Measurements from ENCODE around the gene TBPL1. TPM values are rescaled to one million over a fixed set of nuclear protein-coding genes. Genes with fewer than 3 reads are reported as not detected.

TBPL1 gene
- polyA plus RNA-seq, 1 donor (not counting 4 experiments of a cell fraction or from before 2014, with no cell fraction given), result 39.1 TPM

DNA sequence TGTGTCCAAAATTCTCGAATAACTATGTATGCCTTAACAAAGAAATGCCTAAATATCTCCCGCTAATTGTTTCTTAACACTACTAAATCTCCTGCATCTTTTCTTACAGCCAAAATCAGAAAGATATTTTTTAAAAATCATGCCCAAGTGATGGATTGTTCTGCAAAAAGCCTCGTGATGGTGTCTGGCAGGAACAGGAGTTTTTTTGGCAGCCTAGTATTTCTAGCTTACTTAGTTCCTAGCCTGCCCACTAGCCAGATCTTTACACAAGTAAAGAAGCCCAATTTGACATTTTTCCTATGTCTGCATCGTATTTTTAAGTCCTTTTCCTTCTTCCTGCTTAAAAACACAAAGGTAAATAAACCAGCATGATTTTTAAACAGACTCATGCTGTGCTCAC lies 67.9 kb downstream of the TBPL1 start:
- no peak overlapping the region for H3K9ac ChIP-seq (ENCODE audit: control insufficient read depth, extremely low read depth, insufficient read depth, low read length)
- H2AFZ ChIP-seq (ENCODE audit: control insufficient read depth, low read length), result no peak overlapping the region
- no peaks in the 10 kb centered on the region for H3K79me2 ChIP-seq (ENCODE audit: control insufficient read depth, insufficient read depth, low read length)
- H3K9me1 ChIP-seq (ENCODE audit: control insufficient read depth, extremely low read depth, insufficient read depth, low read length), result no peaks in the 10 kb centered on the region
- H3K36me3 ChIP-seq (ENCODE audit: control insufficient read depth in 2 of 2, extremely low read depth in 1 of 2, insufficient read depth in 2 of 2, low read length in 2 of 2), result no peaks in the 10 kb centered on the region
- FAIRE-seq (no peak), DNase-seq (ENCODE audit: low read depth, low spot score) (no peak)
- no peaks in the 10 kb centered on the region for H3K4me1 ChIP-seq (ENCODE audit: control insufficient read depth, extremely low read depth, insufficient read depth, low read length)
- H3K27me3 ChIP-seq (ENCODE audit: control insufficient read depth, extremely low read depth, insufficient read depth, low read length), result no peaks in the 10 kb centered on the region
- H3K4me3 ChIP-seq (ENCODE audit: control insufficient read depth in 2 of 3, extremely low read depth in 1 of 3, insufficient read depth in 2 of 3, low read depth in 1 of 3, low read length in 3 of 3), result no peak overlapping the region
- dilution Hi-C loops (cut with MboI; ENCODE audit: extremely low pct_ligation_motif_present, low sequenced_read_pairs), result no loop called here
- no peak overlapping the region for H3K4me2 ChIP-seq (ENCODE audit: control insufficient read depth, extremely low read depth, insufficient read depth, low read depth, low read length)
- TF ChIP-seq EZH2 (IDR thresholded peaks at IDR 0.05; ENCODE audit: low read length), result no peak
- TF ChIP-seq, protein P1, sequence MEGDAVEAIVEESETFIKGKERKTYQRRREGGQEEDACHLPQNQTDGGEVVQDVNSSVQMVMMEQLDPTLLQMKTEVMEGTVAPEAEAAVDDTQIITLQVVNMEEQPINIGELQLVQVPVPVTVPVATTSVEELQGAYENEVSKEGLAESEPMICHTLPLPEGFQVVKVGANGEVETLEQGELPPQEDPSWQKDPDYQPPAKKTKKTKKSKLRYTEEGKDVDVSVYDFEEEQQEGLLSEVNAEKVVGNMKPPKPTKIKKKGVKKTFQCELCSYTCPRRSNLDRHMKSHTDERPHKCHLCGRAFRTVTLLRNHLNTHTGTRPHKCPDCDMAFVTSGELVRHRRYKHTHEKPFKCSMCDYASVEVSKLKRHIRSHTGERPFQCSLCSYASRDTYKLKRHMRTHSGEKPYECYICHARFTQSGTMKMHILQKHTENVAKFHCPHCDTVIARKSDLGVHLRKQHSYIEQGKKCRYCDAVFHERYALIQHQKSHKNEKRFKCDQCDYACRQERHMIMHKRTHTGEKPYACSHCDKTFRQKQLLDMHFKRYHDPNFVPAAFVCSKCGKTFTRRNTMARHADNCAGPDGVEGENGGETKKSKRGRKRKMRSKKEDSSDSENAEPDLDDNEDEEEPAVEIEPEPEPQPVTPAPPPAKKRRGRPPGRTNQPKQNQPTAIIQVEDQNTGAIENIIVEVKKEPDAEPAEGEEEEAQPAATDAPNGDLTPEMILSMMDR (optimal IDR thresholded peaks at IDR 0.05 in 1 of 3, IDR thresholded peaks at IDR 0.05 in 1 of 3, conservative IDR thresholded peaks at IDR 0.05 in 1 of 3; ENCODE audit: extremely low read depth in 1 of 3, insufficient read depth in 2 of 3, low read length in 3 of 3), result no peak
- no peak overlapping the region for H3K27ac ChIP-seq (ENCODE audit: control insufficient read depth, insufficient read depth, low read length)
- no peaks in the 10 kb centered on the region for H3K9me3 ChIP-seq (ENCODE audit: control insufficient read depth, low read depth, low read length)
- H4K20me1 ChIP-seq (ENCODE audit: control insufficient read depth, extremely low read depth, insufficient read depth, low read length), result no peaks in the 10 kb centered on the region

DNA sequence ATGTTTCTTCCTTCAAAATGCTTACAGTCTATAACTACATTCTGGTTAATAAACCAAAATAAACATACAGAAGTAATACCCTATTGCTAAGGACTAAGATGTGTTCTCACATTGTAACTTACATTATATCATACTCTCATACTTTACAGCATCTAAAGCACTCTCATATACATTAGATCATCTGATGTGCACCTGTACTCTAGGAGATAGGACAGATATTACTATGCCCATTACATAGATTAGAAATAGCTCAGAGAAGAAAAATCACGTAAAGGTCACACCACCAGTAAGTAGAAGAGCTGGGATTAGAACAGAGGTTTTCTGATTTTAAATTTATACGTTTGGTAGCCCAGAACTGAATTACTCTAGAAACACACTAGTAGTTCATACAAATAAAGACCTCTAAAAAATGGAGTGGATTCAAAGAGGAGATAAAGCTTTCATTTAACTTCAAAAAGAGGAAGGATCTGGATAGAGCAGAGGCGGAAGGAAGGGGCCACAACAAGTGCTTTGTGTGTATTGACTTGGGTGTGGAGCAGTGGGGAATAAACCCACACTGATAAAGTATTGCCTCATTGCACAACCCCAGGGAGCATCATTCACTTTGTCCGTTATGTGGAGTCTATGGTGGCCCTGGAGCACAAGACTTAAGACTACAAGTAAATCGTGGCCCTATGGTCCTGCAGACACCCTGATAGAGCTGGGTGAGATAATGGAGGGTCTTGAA lies 68.5 kb downstream of the TBPL1 start:
- Histone ChIP-seq H3K36me3 (ENCODE audit: control insufficient read depth in 2 of 2, extremely low read depth in 1 of 2, insufficient read depth in 2 of 2, low read length in 2 of 2) (no peaks in the 10 kb centered on the region), H3K27me3 (ENCODE audit: control insufficient read depth, extremely low read depth, insufficient read depth, low read length) (no peaks in the 10 kb centered on the region), H3K27ac (ENCODE audit: control insufficient read depth, insufficient read depth, low read length) (no peak overlapping the region), H3K9me1 (ENCODE audit: control insufficient read depth, extremely low read depth, insufficient read depth, low read length) (no peaks in the 10 kb centered on the region), H3K9ac (ENCODE audit: control insufficient read depth, extremely low read depth, insufficient read depth, low read length) (no peak overlapping the region), H4K20me1 (ENCODE audit: control insufficient read depth, extremely low read depth, insufficient read depth, low read length) (no peaks in the 10 kb centered on the region), H3K4me3 (ENCODE audit: control insufficient read depth in 2 of 3, extremely low read depth in 1 of 3, insufficient read depth in 2 of 3, low read depth in 1 of 3, low read length in 3 of 3) (no peak overlapping the region), H2AFZ (ENCODE audit: control insufficient read depth, low read length) (no peak overlapping the region), H3K79me2 (ENCODE audit: control insufficient read depth, insufficient read depth, low read length) (no peaks in the 10 kb centered on the region), H3K9me3 (ENCODE audit: control insufficient read depth, low read depth, low read length) (no peaks in the 10 kb centered on the region), H3K4me2 (ENCODE audit: control insufficient read depth, extremely low read depth, insufficient read depth, low read depth, low read length) (no peak overlapping the region), H3K4me1 (ENCODE audit: control insufficient read depth, extremely low read depth, insufficient read depth, low read length) (peaks cover under 1% of the 10 kb centered on the region)
- TF ChIP-seq, protein P1 (optimal IDR thresholded peaks at IDR 0.05 in 1 of 3, IDR thresholded peaks at IDR 0.05 in 1 of 3, conservative IDR thresholded peaks at IDR 0.05 in 1 of 3; ENCODE audit: extremely low read depth in 1 of 3, insufficient read depth in 2 of 3, low read length in 3 of 3), result no peak
- TF ChIP-seq EZH2 (IDR thresholded peaks at IDR 0.05; ENCODE audit: low read length), result no peak
- dilution Hi-C loops (cut with MboI; ENCODE audit: extremely low pct_ligation_motif_present, low sequenced_read_pairs), result no loop called here
- no peak for FAIRE-seq
- DNase-seq (ENCODE audit: low read depth, low spot score), result no peak
